CD4-positive, alpha-beta T cell treated with Interleukin-17A for 4 hours (primary cell): ENCODE data around the gene PGRMC1.
"Not testable (repeated sequence)": the region's sequence is repeated elsewhere in the genome, so short reads cannot be mapped to it uniquely, and the experiment has no call there.

Experiments used
- DNase-seq: peaks from one replicate; pipeline ENCODE4 v3.0.0-alpha.2; 2020; ENCODE audit warnings: mixed read lengths

The PGRMC1 gene

GRCh38 chrX:119235872-119236622 is at the start of gene PGRMC1:
Gene PGRMC1, plus strand, starts transcription at chrX:119236285. Its CDS starts 79 bp downstream, at chrX:119236364.
- peak; percentile 82 for DNase-seq

DNA sequence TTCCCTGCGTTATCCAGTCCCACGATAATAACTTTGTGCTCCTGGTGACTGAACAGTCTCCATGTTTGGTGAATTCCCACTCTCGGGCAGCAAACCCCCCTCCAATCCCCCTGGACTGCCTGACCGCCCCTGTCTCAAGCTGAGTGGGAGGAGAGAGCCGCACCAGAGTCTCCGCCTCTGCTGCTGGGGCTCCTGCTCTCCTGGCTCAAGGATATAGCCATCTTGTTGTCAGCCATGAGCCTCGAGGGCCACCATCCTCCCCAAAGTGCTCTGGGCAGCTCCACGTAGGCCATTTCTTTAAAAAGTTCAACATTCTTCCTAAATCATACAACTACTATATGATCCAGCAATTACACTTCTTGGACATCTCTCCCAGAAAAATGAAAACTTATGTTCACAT is 49.3 kb upstream of the PGRMC1 start:
- no peak for DNase-seq

DNA sequence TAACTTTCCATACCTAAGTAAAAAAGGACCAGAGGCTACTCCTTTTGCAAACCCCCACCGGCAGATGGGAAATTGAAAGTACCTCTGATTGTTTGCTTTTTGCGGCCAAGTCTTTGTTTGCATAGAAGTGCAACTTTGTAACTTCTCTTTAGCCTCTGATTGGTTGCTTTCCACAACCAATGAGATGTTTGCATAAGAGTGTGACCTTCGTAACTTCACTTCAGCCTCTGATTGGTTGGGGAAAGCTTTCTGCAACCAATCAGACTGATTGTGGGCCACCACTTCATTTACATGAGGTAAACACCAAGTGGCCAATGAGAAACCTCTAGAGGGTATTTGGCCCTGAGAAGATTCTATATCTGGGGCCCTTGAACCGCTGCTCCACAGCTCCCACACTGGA is 48.8 kb upstream of the PGRMC1 start:
- no peak for DNase-seq

GRCh38 chrX:119189115-119189514 is 47.0 kb upstream of the PGRMC1 start:
- no peak for DNase-seq

DNA sequence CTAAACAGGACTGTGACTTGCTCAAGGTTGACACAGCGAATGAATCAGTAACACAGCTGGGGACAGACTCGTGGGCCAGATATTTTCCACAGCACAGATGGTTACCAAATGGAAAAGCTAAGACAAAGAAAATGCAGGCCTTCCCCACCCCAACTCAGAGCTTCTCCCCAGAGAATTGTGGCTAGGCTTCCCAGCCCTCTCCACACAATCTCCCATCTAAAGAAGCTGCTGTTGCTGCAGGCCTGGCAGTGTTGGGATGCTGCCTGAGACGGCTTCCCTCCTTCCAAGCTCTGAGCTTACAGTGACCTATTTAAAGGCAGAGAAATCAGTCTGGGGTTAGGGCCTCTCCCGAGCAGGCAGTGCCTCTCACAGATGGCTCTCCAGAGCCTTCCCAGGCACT is 46.5 kb upstream of the PGRMC1 start:
- no peak for DNase-seq

- DNase-seq = no peak
Measured at GRCh38 chrX:119190091-119190681, 45.9 kb upstream of the PGRMC1 start.

DNA sequence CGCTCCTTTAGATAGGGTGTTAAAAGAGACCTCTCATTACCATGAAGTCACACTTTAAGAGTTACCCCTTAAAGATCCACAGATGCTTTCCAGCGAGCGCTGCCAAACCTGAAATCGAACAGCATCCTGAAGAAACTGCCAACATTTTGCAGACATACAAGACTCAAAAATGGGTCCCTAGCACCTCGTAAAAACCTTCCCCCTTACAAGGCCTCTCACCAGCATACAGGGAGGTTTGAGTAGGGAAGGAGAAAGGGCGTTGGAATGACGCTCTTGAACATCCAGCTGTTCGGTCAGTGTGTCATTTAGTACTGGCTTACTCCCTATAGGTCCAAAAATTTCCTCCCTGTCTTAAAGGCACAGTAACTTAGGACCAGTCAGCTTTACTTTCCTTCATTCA is 45.3 kb upstream of the PGRMC1 start:
- DNase-seq = no peak

DNA sequence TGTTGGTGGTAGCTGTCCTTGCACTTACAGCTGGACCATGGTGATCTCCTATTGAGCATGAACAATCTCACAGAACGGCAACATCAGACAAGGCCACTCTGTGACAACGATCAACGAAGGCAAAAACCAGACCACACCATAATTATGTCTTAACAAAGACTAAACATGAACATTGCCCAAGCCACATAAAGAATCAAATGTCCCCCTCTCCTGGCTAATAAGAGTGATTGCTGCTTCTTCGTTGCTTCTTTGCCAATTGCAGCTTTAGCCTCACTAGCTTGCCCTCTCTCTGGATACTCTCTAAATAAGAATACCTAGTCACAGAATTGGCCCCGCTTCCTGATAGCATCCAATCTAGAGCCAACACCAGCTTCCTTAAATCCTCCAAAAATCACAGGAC is 41.5 kb upstream of the PGRMC1 start:
- DNase-seq = no peak

DNA sequence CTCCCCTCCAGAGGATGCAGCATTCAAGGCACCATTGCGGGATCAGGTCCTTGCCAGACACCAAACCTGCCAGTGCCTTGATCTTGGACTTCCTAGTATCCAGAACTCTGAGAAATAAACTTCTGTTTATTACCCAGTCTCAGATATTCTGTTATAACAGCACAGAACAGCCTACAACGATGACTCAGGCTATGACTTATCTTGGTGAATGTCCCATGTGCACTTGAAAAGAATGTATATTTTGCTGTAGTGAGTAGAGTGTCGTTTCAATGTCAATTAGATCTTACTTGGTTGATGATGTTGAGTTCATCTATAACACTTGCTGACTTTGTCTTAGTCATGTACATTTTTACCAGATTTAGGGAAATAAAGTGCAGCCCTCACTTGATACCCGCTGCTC is 34.5 kb upstream of the PGRMC1 start:
- no peak for DNase-seq

GRCh38 chrX:119206203-119206602 is 29.9 kb upstream of the PGRMC1 start:
- DNase-seq = no peak

GRCh38 chrX:119207483-119207882 is 28.6 kb upstream of the PGRMC1 start:
- DNase-seq = not testable (repeated sequence)

- DNase-seq = no peak
Measured at GRCh38 chrX:119208401-119209057, 27.6 kb upstream of the PGRMC1 start.

DNA sequence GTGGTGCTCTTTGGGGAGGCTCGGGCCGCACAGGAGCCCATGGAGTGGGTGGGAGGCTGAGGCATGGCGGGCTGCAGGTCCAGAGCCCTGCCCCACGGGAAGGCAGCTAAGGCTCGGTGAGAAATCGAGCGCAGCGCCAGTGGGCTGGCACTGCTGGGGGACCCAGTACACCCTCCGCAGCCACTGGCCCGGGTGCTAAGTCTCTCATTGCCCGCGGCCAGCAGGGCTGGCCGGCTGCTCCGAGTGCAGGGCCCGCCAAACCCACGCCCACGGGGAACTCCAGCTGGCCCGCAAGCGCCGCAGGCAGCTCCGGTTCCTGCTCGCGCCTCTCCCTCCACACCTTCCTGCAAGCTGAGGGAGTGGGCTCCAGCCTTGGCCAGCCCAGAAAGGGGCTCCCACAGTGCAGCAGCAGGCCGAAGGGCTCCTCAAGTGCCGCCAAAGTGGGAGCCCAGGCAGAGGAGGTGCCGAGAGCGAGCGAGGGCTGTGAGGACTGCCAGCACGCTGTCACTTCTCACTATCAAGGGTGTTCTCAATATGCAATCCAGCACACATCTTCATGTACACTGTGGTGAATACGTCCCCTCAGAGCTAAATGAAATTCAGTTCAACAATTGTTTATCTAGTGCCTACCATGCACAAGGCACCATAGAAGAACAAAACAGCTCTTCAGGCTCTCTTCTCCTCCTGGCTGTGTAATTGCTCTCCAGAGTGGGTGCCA is 25.0 kb upstream of the PGRMC1 start:
- DNase-seq = not testable (repeated sequence)

GRCh38 chrX:119211649-119212014 is 24.5 kb upstream of the PGRMC1 start:
- no peak for DNase-seq

- DNase-seq = no peak
Measured at GRCh38 chrX:119218198-119218597, 17.9 kb upstream of the PGRMC1 start.

DNA sequence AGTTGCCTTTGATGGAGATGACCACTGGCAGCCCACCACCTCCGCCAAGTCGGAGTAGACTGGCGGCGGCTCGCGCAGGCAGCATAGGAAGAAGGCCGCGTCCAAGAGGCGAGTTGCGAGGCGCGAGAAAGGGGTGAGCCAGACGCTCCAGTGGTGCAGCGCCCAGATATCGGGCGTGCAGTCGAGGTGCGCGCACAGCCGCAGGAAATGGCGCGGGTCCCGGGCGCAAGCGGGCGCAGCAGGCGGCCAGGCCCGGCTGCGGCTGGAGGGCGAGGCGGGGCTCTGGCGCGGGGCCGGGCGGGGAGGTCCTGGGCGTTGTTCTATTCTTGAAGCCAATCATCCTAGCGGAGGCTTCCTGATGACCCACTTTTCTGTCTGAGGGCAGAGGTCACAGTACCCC is 13.2 kb upstream of the PGRMC1 start:
- DNase-seq = no peak

GRCh38 chrX:119223783-119224182 is 12.3 kb upstream of the PGRMC1 start:
- DNase-seq = no peak

DNA sequence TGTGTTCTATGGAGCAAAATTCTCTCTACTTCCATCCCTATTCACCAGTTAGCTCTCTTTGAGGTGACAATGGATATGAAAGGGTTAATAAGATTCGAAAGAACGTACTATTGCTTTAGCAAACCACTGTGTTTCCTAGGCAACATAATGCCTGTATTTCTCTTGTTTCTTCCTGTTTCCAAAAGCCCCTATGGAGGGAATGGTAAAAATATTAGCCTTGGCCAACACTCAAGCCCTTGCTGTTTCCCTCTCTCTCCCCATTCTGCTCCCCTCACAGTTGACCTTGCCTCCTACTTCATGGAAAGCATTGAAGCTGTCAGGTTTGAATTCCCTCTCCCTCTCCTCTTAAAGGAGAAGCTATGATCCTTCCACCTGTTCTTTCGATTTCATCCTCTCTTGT is 9.6 kb upstream of the PGRMC1 start:
- DNase-seq = no peak

DNA sequence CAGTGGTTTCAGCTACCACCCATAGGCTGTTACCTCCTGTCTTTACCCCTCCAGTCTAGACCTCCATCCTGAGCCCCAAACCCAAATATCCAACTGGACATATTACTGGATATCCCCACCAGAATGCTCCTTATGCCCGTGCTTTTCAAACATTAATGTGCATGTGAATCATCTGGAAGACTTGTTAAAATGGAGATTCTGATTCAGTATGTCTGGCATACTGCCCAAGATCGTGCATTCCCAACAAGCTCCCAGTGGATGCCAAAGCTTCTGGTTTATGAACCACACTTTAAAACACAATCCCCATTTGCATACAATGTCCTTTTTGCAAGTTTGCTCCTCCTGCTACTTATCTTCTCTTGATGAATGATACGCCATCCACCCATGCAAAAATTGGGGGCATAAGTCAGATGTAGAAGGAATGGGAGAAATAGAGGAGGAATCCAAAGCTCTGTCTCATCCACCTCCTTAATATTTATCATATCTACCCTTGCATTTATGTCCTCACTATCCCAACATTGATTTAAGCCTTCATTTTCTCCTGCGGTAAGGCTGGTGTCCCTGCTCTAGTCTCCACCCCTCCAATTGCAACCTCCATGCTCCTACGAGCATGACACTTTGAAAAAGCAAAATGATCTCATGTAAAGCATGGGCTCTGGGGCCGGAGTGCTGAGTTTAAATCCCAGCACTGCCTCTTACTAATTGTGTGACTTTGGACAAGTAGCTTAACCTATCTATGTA is 7.4 kb upstream of the PGRMC1 start:
- no peak for DNase-seq

DNA sequence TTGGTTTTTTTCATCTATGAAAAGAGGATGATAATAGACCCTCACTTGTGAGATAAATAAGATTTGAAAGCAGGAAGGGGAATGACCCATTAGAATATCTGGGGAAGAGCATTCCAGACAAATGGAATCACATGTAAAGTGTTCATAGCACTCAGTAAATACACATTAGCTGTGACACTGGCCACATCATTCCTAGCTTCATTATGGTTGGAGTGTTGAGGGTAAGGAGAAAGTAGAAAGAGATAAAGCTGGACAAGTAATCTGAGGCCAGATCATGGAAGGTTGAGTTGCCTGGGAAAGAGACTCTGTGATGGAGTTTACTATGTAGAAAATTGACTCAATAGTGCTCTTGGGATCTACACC is 6.9 kb upstream of the PGRMC1 start:
- DNase-seq = no peak

DNA sequence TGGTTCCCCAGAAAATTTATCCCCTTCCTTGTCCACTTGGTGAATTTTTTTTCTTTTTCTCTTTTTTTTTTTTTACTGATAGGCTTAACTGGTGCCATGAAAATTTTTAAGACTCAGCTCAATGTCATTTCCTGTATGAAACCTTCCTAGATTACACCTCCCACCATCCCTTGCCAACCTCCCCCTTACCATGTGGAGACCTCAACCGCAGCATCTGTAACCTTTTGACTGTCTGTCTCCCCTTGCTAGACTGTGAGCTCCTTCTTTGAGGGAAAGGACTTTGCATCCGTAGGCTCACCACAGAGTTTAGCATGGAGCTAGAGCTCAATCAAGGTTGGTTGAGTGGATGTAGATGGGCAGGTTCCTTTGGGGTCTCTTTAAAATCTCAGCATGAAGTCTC is 5.2 kb upstream of the PGRMC1 start:
- no peak for DNase-seq

GRCh38 chrX:119231936-119232445 is 4.1 kb upstream of the PGRMC1 start:
- no peak for DNase-seq

DNA sequence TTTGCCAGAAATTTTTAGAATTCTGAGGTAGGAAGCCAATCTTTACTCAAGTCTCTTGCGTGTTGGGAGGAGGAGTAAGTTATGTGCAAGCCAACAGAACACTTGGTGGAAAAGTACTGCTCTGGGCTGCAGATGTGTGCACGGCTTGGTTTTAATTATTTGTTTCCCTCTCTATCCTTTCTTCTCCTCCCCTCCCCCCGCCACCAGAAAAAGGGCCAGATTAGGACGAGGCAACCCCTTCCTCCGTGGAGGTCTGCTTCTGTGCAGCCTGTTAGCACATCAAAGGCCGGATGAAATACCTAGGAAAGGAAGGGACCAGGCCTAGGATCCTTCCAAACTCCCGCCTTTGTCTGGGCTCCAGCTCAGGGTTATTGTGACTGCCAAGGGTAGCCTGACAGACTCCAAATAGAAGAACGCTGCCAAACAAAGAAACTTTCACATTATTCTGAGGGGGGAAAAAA is 1.0 kb upstream of the PGRMC1 start:
- DNase-seq = no peak
